Muscle layer of colon (tissue), 2 donors: Measurements from ENCODE around the gene OAS2.

ENCODE experiments used
- H3K27ac ChIP-seq: one replicate; pipeline ENCODE4 v1.7.0; 2013; ENCODE audit warnings: low read depth, mild to moderate bottlenecking, low read length, moderate library complexity
- H3K27me3 ChIP-seq, 2 donors: one replicate each; pipeline ENCODE4 v1.7.0; 2013; ENCODE audit warnings: low read length in 2 of 2, mild to moderate bottlenecking in 2 of 2; ENCODE audit not compliant: insufficient read depth in 2 of 2, control insufficient read depth in 1 of 2
- H3K36me3 ChIP-seq: one replicate; pipeline ENCODE4 v1.7.0; 2013; ENCODE audit warnings: mild to moderate bottlenecking, low read length; ENCODE audit not compliant: insufficient read depth
- H3K4me1 ChIP-seq: one replicate; pipeline ENCODE4 v1.7.0; 2013; ENCODE audit warnings: mild to moderate bottlenecking, low read length; ENCODE audit not compliant: insufficient read depth
- H3K4me3 ChIP-seq, 2 donors: one replicate each; pipeline ENCODE4 v1.7.0; 2013; ENCODE audit warnings: low read length in 2 of 2, low read depth in 1 of 2, mild to moderate bottlenecking in 1 of 2, moderate library complexity in 1 of 2
- H3K9ac ChIP-seq: one replicate; pipeline ENCODE4 v1.7.0; 2013; ENCODE audit warnings: low read length
- H3K9me3 ChIP-seq: one replicate; pipeline ENCODE4 v1.7.0; 2013; ENCODE audit warnings: mild to moderate bottlenecking, low read length
- donor health status: abdominal sarcoma.
- donor health status: Adenocarcinoma of cecum.

OAS2 gene

GRCh38 chr12:113055594-113056380, 77.5 kb downstream of the OAS2 start:
- no peaks in the 10 kb centered on the region for H3K36me3 ChIP-seq
- no peak overlapping the region for H3K9ac ChIP-seq
- H3K9me3 ChIP-seq, result no peaks in the 10 kb centered on the region
- no peaks in the 10 kb centered on the region for H3K4me1 ChIP-seq
- H3K4me3 ChIP-seq, result no peak overlapping the region
- peaks cover 8 to 33% of the 10 kb centered on the region in 2 donors for H3K27me3 ChIP-seq
- H3K27ac ChIP-seq, result no peak overlapping the region

GRCh38 chr12:113056381-113056630, 78.0 kb downstream of the OAS2 start:
- no peaks in the 10 kb centered on the region for H3K4me1 ChIP-seq
- H3K36me3 ChIP-seq, result no peaks in the 10 kb centered on the region
- H3K4me3 ChIP-seq, result no peak overlapping the region
- no peak overlapping the region for H3K9ac ChIP-seq
- peaks cover 8 to 33% of the 10 kb centered on the region in 2 donors for H3K27me3 ChIP-seq
- no peak overlapping the region for H3K27ac ChIP-seq
- no peaks in the 10 kb centered on the region for H3K9me3 ChIP-seq

GRCh38 chr12:113056631-113057488, 78.5 kb downstream of the OAS2 start, which contains the start of gene DTX1:
Gene DTX1, plus strand, starts transcription at chr12:113056730. Its CDS starts 1,463 bp downstream, at chr12:113058193.
- peaks cover 8 to 33% of the 10 kb centered on the region in 2 donors for H3K27me3 ChIP-seq
- no peaks in the 10 kb centered on the region for H3K36me3 ChIP-seq
- no peak within 1 kb of the TSS for H3K27ac ChIP-seq
- no peaks in the 10 kb centered on the region for H3K4me1 ChIP-seq
- no peaks in the 10 kb centered on the region for H3K9me3 ChIP-seq
- no peak within 1 kb of the TSS for H3K9ac ChIP-seq
- H3K4me3 ChIP-seq, result no peak within 1 kb of the TSS

- Histone ChIP-seq H3K9ac (no peak overlapping the region), H3K4me1 (no peaks in the 10 kb centered on the region), H3K9me3 (no peaks in the 10 kb centered on the region), H3K36me3 (no peaks in the 10 kb centered on the region), H3K27me3 (peaks cover 8 to 36% of the 10 kb centered on the region in 2 donors), H3K4me3 (no peak overlapping the region), H3K27ac (no peak overlapping the region)
Observed at GRCh38 chr12:113057565-113058485, 79.5 kb downstream of the OAS2 start.

GRCh38 chr12:113058553-113058952, 80.2 kb downstream of the OAS2 start:
- Histone ChIP-seq H3K4me3 (no peak overlapping the region), H3K27ac (no peak overlapping the region), H3K9me3 (no peaks in the 10 kb centered on the region), H3K9ac (no peak overlapping the region), H3K27me3 (peaks cover 8 to 36% of the 10 kb centered on the region in 2 donors), H3K4me1 (no peaks in the 10 kb centered on the region), H3K36me3 (no peaks in the 10 kb centered on the region)

- Histone ChIP-seq H3K27me3 (peaks cover 8 to 42% of the 10 kb centered on the region in 2 donors), H3K36me3 (no peaks in the 10 kb centered on the region), H3K4me3 (no peak overlapping the region), H3K9ac (no peak overlapping the region), H3K27ac (no peak overlapping the region), H3K4me1 (no peaks in the 10 kb centered on the region), H3K9me3 (no peaks in the 10 kb centered on the region)
Observed at GRCh38 chr12:113059071-113059595, 80.8 kb downstream of the OAS2 start.

GRCh38 chr12:113060336-113060960, 82.1 kb downstream of the OAS2 start:
- Histone ChIP-seq H3K4me1 (no peaks in the 10 kb centered on the region), H3K27me3 (peaks cover 8 to 49% of the 10 kb centered on the region in 2 donors), H3K9me3 (no peaks in the 10 kb centered on the region), H3K27ac (no peak overlapping the region), H3K36me3 (no peaks in the 10 kb centered on the region), H3K9ac (no peak overlapping the region), H3K4me3 (no peak overlapping the region)

GRCh38 chr12:113061061-113061694, 82.9 kb downstream of the OAS2 start:
- peaks cover 3 to 46% of the 10 kb centered on the region in 2 donors for H3K27me3 ChIP-seq
- no peak overlapping the region for H3K27ac ChIP-seq
- H3K9ac ChIP-seq, result no peak overlapping the region
- no peaks in the 10 kb centered on the region for H3K36me3 ChIP-seq
- H3K9me3 ChIP-seq, result no peaks in the 10 kb centered on the region
- no peak overlapping the region for H3K4me3 ChIP-seq
- no peaks in the 10 kb centered on the region for H3K4me1 ChIP-seq
